IMR-90 (cell line): ENCODE measurements around the gene NPLOC4. TPM values are rescaled to one million over a fixed set of nuclear protein-coding genes. Genes with fewer than 3 reads are reported as not detected.

Source experiments
- ATAC-seq: fragments of 200-7000 bp; cut with Tn5 transposase; 2 replicates; pipeline ENCODE4 v1.9.1; 2020; ENCODE audit warnings: low read depth, mild to moderate bottlenecking, moderate library complexity
- BruUV-seq: library from RNA; stranded (reverse); fragments of 400-500 nt; replicated peaks from 2 replicates; lab custom pipeline; 2021; lab: Mats Ljungman, UMichigan
- CTCF ChIA-PET: fragments of 300-600 bp; formaldehyde crosslinking; extraction: SDS; loops from one replicate; lab custom pipeline; 2021; ENCODE audit warnings: antibody characterized with exemption; lab: Yijun Ruan, JAX
- POLR2A ChIA-PET: fragments of 300-600 bp; sonication (Branson Sonifier 250); formaldehyde crosslinking; loops from one replicate; lab custom pipeline; 2022; ENCODE audit warnings: antibody characterized with exemption; ENCODE audit not compliant: unreplicated experiment; lab: Charles Lee
- DNase-seq: peaks from one replicate; pipeline ENCODE4 v3.0.0; 2013
- H2AFZ ChIP-seq: replicated peaks from 2 replicates; pipeline ENCODE3; 2013; ENCODE audit warnings: low read length, mild to moderate bottlenecking; ENCODE audit not compliant: poor library complexity
- H2AK5ac ChIP-seq: 2 replicates; pipeline ENCODE4 v1.6.1; 2013; ENCODE audit warnings: low read depth, low read length, inconsistent platforms
- H2AK9ac ChIP-seq: replicated peaks from 2 replicates; pipeline ENCODE3; 2013; ENCODE audit warnings: mild to moderate bottlenecking, low read depth, low read length, moderate library complexity; ENCODE audit not compliant: poor library complexity
- H2BK120ac ChIP-seq: 2 replicates; pipeline ENCODE4 v1.6.1; 2013; ENCODE audit warnings: low read depth, low read length, inconsistent platforms
- H2BK15ac ChIP-seq: 3 replicates; pipeline ENCODE4 v1.6.1; 2013; ENCODE audit warnings: low read depth, low read length, inconsistent platforms
- H2BK20ac ChIP-seq: 2 replicates; pipeline ENCODE4 v1.6.1; 2013; ENCODE audit warnings: low read depth, mild to moderate bottlenecking, inconsistent platforms, low read length, moderate library complexity
- H2BK5ac ChIP-seq: 2 replicates; pipeline ENCODE4 v1.6.1; 2013; ENCODE audit warnings: mild to moderate bottlenecking, low read depth, low read length, inconsistent platforms; ENCODE audit not compliant: poor library complexity, severe bottlenecking
- H3K14ac ChIP-seq: replicated peaks from 2 replicates; pipeline ENCODE4 v1.6.1; 2013; ENCODE audit warnings: low read depth, low read length, inconsistent platforms
- H3K18ac ChIP-seq: 2 replicates; pipeline ENCODE4 v1.6.1; 2013; ENCODE audit warnings: low read depth, low read length, control low read depth
- H3K23ac ChIP-seq: 2 replicates; pipeline ENCODE4 v1.6.1; 2013; ENCODE audit warnings: low read depth, low read length, inconsistent platforms
- H3K27ac ChIP-seq: 2 replicates; pipeline ENCODE4 v1.5.1; 2013; ENCODE audit warnings: mild to moderate bottlenecking, control low read depth, low read length; ENCODE audit not compliant: insufficient read depth
- H3K27me3 ChIP-seq: 2 replicates; pipeline ENCODE4 v1.6.1; 2013; ENCODE audit warnings: low read length; ENCODE audit not compliant: control insufficient read depth, insufficient read depth
- H3K36me3 ChIP-seq: 2 replicates; pipeline ENCODE4 v1.6.1; 2013; ENCODE audit warnings: low read length, mixed read lengths; ENCODE audit not compliant: control insufficient read depth, insufficient read depth
- H3K4ac ChIP-seq: 2 replicates; pipeline ENCODE4 v1.6.1; 2013; ENCODE audit warnings: low read depth, low read length, inconsistent platforms
- H3K4me1 ChIP-seq: 2 replicates; pipeline ENCODE4 v1.6.1; 2013; ENCODE audit warnings: low read length, mixed read lengths; ENCODE audit not compliant: control insufficient read depth, insufficient read depth
- H3K4me2 ChIP-seq: 2 replicates; pipeline ENCODE4 v1.6.1; 2013; ENCODE audit warnings: low read depth, mild to moderate bottlenecking, control low read depth, low read length, moderate library complexity
- H3K4me3 ChIP-seq: 2 replicates; pipeline ENCODE4 v1.5.1; 2013; ENCODE audit warnings: low read depth, mild to moderate bottlenecking, control low read depth, low read length, moderate library complexity; ENCODE audit not compliant: insufficient read depth
- H3K56ac ChIP-seq: 2 replicates; pipeline ENCODE4 v1.6.1; 2013; ENCODE audit warnings: low read length, inconsistent platforms; ENCODE audit not compliant: insufficient read depth; ENCODE audit errors: extremely low read depth
- H3K79me1 ChIP-seq, 2 experiments: 2 replicates each; pipeline ENCODE4 v1.6.1; 2013; ENCODE audit warnings: low read length in 2 of 2, inconsistent platforms in 1 of 2, low read depth in 1 of 2
- H3K9ac ChIP-seq: 2 replicates; pipeline ENCODE4 v1.6.1; 2013; ENCODE audit warnings: low read depth, low read length, control low read depth
- H3K9me1 ChIP-seq: 2 replicates; pipeline ENCODE4 v1.6.1; 2013; ENCODE audit warnings: low read length, inconsistent platforms; ENCODE audit not compliant: insufficient read depth
- H3K9me3 ChIP-seq: 2 replicates; pipeline ENCODE4 v1.6.1; 2013; ENCODE audit warnings: low read length; ENCODE audit not compliant: control insufficient read depth, insufficient read depth
- H4K20me1 ChIP-seq: 2 replicates; pipeline ENCODE4 v1.6.1; 2013; ENCODE audit warnings: low read length, inconsistent platforms; ENCODE audit not compliant: insufficient read depth
- H4K5ac ChIP-seq: 2 replicates; pipeline ENCODE4 v1.6.1; 2013; ENCODE audit warnings: mild to moderate bottlenecking, low read depth, low read length, control low read depth
- H4K8ac ChIP-seq, 2 experiments: 2 replicates each; pipeline ENCODE4 v1.6.1; 2013; ENCODE audit warnings: low read depth in 2 of 2, low read length in 2 of 2, control low read depth in 1 of 2, inconsistent platforms in 1 of 2
- H4K91ac ChIP-seq: 2 replicates; pipeline ENCODE4 v1.6.1; 2013; ENCODE audit warnings: low read depth, low read length, inconsistent platforms; ENCODE audit not compliant: insufficient read depth
- BHLHE40 ChIP-seq: fragments of 150-350 bp; IDR thresholded peaks from 2 replicates; pipeline ENCODE4 v1.6.1; 2016; ENCODE audit warnings: mild to moderate bottlenecking, low read depth, low read length
- CEBPB ChIP-seq: IDR thresholded peaks from 2 replicates; pipeline ENCODE4 v1.6.1; 2012; ENCODE audit warnings: low read depth, low read length, improper control_type of control experiment
- CHD1 ChIP-seq: IDR thresholded peaks from 2 replicates; pipeline ENCODE4 v1.6.1; 2012; ENCODE audit warnings: low read depth, low read length, improper control_type of control experiment
- FOS ChIP-seq: fragments of 150-350 bp; IDR thresholded peaks from 2 replicates; pipeline ENCODE4 v1.6.1; 2016; ENCODE audit warnings: low read depth, low read length
- MAFK ChIP-seq: IDR thresholded peaks from 2 replicates; pipeline ENCODE4 v1.6.1; 2012; ENCODE audit warnings: low read depth, low read length, improper control_type of control experiment
- MAZ ChIP-seq: IDR thresholded peaks from 2 replicates; pipeline ENCODE4 v1.6.1; 2012; ENCODE audit warnings: low read depth, mild to moderate bottlenecking, low read length, improper control_type of control experiment, moderate library complexity, borderline replicate concordance
- MXI1 ChIP-seq: IDR thresholded peaks from 2 replicates; pipeline ENCODE4 v1.6.1; 2012; ENCODE audit warnings: low read depth, mild to moderate bottlenecking, low read length, moderate library complexity, borderline replicate concordance
- NFE2L2 ChIP-seq: fragments of 150-350 bp; IDR thresholded peaks from 2 replicates; pipeline ENCODE4 v1.6.1; 2016; ENCODE audit warnings: low read depth, mild to moderate bottlenecking, low read length
- POLR2A ChIP-seq: IDR thresholded peaks from 2 replicates; pipeline ENCODE4 v1.6.1; 2012; ENCODE audit warnings: mild to moderate bottlenecking, low read depth, low read length
- RAD21 ChIP-seq: IDR thresholded peaks from 2 replicates; pipeline ENCODE4 v1.6.1; 2012; ENCODE audit warnings: low read length, improper control_type of control experiment
- RCOR1 ChIP-seq: IDR thresholded peaks from 2 replicates; pipeline ENCODE4 v1.6.1; 2012; ENCODE audit warnings: mild to moderate bottlenecking, low read length, improper control_type of control experiment; ENCODE audit not compliant: insufficient replicate concordance
- RFX5 ChIP-seq: IDR thresholded peaks from 2 replicates; pipeline ENCODE4 v1.8.0; 2012; ENCODE audit warnings: low read depth, mild to moderate bottlenecking, low read length, moderate library complexity
- SMC3 ChIP-seq: fragments of 150-350 bp; IDR thresholded peaks from 2 replicates; pipeline ENCODE4 v1.6.1; 2016; ENCODE audit warnings: low read depth, mild to moderate bottlenecking, antibody characterized with exemption, low read length, moderate library complexity
- WGBS, 2 experiments: methylation state at CpG; one replicate each; pipeline versions ENCODE4 v1.1.5 to v1.1.7; 2013; ENCODE audit warnings: missing lambda C conversion rate in 2 of 2; ENCODE audit not compliant: insufficient read length in 1 of 2; ENCODE audit errors: extremely low coverage in 2 of 2; 5-methylcytosine and 5-hydroxymethylcytosine counted together
- dilution Hi-C: fragments of 300-500 bp; cut with HindIII; formaldehyde crosslinking; loops from one replicate; pipeline ENCODE4 v1.14.3; 2018; ENCODE audit warnings: low sequenced_read_pairs; ENCODE audit not compliant: unreplicated experiment
- in situ Hi-C: fragments of 300-500 bp; cut with MboI; formaldehyde crosslinking; loops from 3 replicates; pipeline ENCODE4 v1.14.3; 2019; ENCODE audit warnings: low sequenced_read_pairs, inconsistent platforms, mixed read lengths
- intact Hi-C: fragments of 100-400 bp; cut with micrococcal nuclease; formaldehyde crosslinking; loops from 2 replicates; pipeline ENCODE4 v1.10.0; 2022
- polyA plus RNA-seq, 3 experiments: library from polyadenylated mRNA; depleted of rRNA; stranded (reverse); fragments of >200 nt; gene quantifications; 2 replicates each; pipeline ENCODE4 v1.2.3, GENCODE V29; 2012; ENCODE audit warnings: low replicate concordance in 1 of 3
- total RNA-seq: library from RNA; depleted of rRNA; stranded (reverse); fragments of >200 nt; gene quantifications from 2 replicates; pipeline ENCODE4 v1.2.3, GENCODE V29; 2012
- TF ChIP-seq, protein P1 (sequence below): conservative IDR thresholded peaks from 2 replicates; pipeline ENCODE4 v1.5.1; 2012; ENCODE audit warnings: mild to moderate bottlenecking, low read depth, low read length, improper control_type of control experiment
- TF ChIP-seq, protein P2 (sequence below): fragments of 150-350 bp; IDR thresholded peaks from 2 replicates; pipeline ENCODE4 v1.6.1; 2016; ENCODE audit warnings: low read depth, mild to moderate bottlenecking, low read length, moderate library complexity, borderline replicate concordance

NPLOC4 gene
- total and polyA plus RNA-seq, 2 of the 4 experiments (the other 2 are of a cell fraction): 70.4 to 78.3 TPM

DNA sequence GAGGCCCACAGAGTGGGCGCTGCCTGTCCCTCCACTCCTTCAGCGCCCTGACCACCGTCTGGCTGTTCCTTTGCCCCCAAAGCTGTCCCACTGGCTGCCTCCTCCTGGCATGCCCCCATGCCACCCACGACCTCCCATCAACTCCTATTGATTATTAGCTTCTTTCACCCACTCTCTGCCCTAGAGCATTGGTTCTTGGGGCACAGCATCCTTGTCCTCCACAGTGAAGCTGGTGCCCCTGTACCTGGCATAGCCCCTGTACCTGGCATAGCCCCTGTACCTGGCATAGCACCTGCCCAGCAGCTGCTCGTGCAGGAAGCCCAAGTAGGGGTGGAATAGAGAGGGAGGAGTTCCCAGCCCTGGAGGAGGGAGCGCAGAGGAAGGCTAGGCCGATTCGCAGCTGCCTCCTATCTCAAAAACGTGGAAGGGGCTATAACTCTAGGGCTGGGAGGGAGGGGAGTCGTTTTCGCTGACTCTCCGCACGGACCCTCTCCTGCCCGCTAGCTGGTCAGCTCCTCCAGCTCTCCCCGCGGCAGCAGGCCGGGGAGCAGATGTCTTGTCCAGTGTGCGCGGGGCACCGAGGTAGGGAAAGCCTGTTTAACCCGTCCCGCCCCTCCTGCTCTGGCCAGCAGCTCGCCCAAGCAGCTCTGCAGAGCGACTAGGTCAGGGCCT is 118.7 kb downstream of the NPLOC4 start:
- H4K5ac ChIP-seq: no peak overlapping the region
- peak overlapping the region; percentile 45; the same call in 1 of the 2 replicates for H3K9ac ChIP-seq
- no peak overlapping the region for H4K91ac ChIP-seq
- ChIA-PET CTCF (no interaction called here), POLR2A (interaction anchor here (0.6 to 1.8 kb wide), 2 partner anchors 10 to 132 kb away, joined by 6 to 11 read pairs; no protein-coding TSS in a partner anchor)
- H2BK15ac ChIP-seq: no peak overlapping the region
- H2AK9ac ChIP-seq: peak overlapping the region; percentile 87
- H3K27me3 ChIP-seq: no peaks in the 10 kb centered on the region
- H3K56ac ChIP-seq: no peak overlapping the region
- H2BK20ac ChIP-seq: no peak overlapping the region
- peak overlapping the region; percentile 85 for H2AFZ ChIP-seq
- H3K4me2 ChIP-seq: peak overlapping the region; percentile 90
- H4K8ac ChIP-seq: peak overlapping the region in 1 of 2 experiments; percentile 34; a peak in 1 of 4 replicates
- H3K9me3 ChIP-seq: no peaks in the 10 kb centered on the region
- no TSS peak for BruUV-seq
- dilution Hi-C loops: no loop called here
- peak overlapping the region; percentile 33; the same call in 1 of the 2 replicates for H3K4me3 ChIP-seq
- no peak overlapping the region for H2BK5ac ChIP-seq
- in situ Hi-C loops: no loop called here
- peak; percentile 1 for ATAC-seq
- no peak overlapping the region for H3K18ac ChIP-seq
- peaks cover 5% of the 10 kb centered on the region; the same call in 1 of the 2 replicates for H3K9me1 ChIP-seq
- peaks cover 48% of the 10 kb centered on the region for H4K20me1 ChIP-seq
- peak overlapping the region; percentile 66 for H3K4ac ChIP-seq
- H3K23ac ChIP-seq: peak overlapping the region; percentile 72
- H3K4me1 ChIP-seq: peaks cover 35% of the 10 kb centered on the region
- H3K36me3 ChIP-seq: no peaks in the 10 kb centered on the region; the same call in 1 of the 2 replicates
- peak overlapping the region; percentile 2; the same call in 1 of the 2 replicates for H2BK120ac ChIP-seq
- peaks cover 6 to 45% of the 10 kb centered on the region in 2 experiments; a peak in 3 of 4 replicates for H3K79me1 ChIP-seq
- H3K27ac ChIP-seq: peak overlapping the region; percentile 7; the same call in 1 of the 2 replicates
- 28% methylated on average over 10 of the region's 24 CpGs; no CpG with 5 or more reads in 1 of the 2 experiments for WGBS, 2 experiments
- peak overlapping the region; percentile 62 for H3K14ac ChIP-seq
- peak overlapping the region; percentile 61 for H2AK5ac ChIP-seq
- DNase-seq: no peak
- intact Hi-C loops: no loop called here
- TF ChIP-seq RCOR1: no peak
- TF ChIP-seq CHD1: no peak
- TF ChIP-seq BHLHE40: no peak
- TF ChIP-seq, protein P1, sequence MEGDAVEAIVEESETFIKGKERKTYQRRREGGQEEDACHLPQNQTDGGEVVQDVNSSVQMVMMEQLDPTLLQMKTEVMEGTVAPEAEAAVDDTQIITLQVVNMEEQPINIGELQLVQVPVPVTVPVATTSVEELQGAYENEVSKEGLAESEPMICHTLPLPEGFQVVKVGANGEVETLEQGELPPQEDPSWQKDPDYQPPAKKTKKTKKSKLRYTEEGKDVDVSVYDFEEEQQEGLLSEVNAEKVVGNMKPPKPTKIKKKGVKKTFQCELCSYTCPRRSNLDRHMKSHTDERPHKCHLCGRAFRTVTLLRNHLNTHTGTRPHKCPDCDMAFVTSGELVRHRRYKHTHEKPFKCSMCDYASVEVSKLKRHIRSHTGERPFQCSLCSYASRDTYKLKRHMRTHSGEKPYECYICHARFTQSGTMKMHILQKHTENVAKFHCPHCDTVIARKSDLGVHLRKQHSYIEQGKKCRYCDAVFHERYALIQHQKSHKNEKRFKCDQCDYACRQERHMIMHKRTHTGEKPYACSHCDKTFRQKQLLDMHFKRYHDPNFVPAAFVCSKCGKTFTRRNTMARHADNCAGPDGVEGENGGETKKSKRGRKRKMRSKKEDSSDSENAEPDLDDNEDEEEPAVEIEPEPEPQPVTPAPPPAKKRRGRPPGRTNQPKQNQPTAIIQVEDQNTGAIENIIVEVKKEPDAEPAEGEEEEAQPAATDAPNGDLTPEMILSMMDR: no peak
- TF ChIP-seq SMC3: no peak
- no peak for TF ChIP-seq MAFK
- TF ChIP-seq RAD21: no peak
- TF ChIP-seq MXI1: no peak
- TF ChIP-seq NFE2L2: no peak
- TF ChIP-seq CEBPB: no peak
- TF ChIP-seq, protein P2, sequence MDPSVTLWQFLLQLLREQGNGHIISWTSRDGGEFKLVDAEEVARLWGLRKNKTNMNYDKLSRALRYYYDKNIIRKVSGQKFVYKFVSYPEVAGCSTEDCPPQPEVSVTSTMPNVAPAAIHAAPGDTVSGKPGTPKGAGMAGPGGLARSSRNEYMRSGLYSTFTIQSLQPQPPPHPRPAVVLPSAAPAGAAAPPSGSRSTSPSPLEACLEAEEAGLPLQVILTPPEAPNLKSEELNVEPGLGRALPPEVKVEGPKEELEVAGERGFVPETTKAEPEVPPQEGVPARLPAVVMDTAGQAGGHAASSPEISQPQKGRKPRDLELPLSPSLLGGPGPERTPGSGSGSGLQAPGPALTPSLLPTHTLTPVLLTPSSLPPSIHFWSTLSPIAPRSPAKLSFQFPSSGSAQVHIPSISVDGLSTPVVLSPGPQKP: no peak
- TF ChIP-seq FOS: no peak
- TF ChIP-seq POLR2A: no peak
- TF ChIP-seq RFX5: no peak
- TF ChIP-seq MAZ: no peak
